ENCODE measurements around the gene MRPL12.

DNA sequence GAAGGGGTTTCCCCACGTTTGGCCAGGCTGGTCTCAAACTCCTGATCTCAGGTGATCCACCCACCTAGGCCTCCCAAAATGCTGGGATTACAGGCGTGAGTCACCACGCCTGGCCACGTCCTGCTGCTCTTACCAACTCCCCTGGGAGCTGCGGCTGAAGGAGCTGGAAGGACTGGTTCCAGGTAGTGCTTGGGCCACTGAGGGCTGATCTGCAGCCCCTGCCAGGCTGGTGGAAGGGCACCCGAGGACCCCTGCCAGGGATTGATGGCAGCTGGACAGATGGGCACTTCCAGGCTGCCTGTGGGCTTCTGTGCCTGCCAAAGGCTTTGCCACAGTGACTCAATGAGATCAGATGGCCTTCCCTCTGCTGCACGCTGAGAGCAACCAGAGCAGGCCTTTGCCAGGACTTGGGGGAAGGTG lies 39.1 kb upstream of the MRPL12 start:
- TF ChIP-seq, protein P1, sequence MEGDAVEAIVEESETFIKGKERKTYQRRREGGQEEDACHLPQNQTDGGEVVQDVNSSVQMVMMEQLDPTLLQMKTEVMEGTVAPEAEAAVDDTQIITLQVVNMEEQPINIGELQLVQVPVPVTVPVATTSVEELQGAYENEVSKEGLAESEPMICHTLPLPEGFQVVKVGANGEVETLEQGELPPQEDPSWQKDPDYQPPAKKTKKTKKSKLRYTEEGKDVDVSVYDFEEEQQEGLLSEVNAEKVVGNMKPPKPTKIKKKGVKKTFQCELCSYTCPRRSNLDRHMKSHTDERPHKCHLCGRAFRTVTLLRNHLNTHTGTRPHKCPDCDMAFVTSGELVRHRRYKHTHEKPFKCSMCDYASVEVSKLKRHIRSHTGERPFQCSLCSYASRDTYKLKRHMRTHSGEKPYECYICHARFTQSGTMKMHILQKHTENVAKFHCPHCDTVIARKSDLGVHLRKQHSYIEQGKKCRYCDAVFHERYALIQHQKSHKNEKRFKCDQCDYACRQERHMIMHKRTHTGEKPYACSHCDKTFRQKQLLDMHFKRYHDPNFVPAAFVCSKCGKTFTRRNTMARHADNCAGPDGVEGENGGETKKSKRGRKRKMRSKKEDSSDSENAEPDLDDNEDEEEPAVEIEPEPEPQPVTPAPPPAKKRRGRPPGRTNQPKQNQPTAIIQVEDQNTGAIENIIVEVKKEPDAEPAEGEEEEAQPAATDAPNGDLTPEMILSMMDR (IDR thresholded peaks at IDR 0.05) = no peak
- TF ChIP-seq EZH2phosphoT487 (IDR thresholded peaks at IDR 0.05) = no peak

Data from neural progenitor cell (in vitro differentiated cells).